IMR-90 (cell line): ENCODE measurements around the gene DCAKD. TPM values are rescaled to one million over a fixed set of nuclear protein-coding genes. Genes with fewer than 3 reads are reported as not detected.

Experiments
- ATAC-seq: fragments of 200-7000 bp; cut with Tn5 transposase; 2 replicates; pipeline ENCODE4 v1.9.1; 2020; ENCODE audit warnings: low read depth, mild to moderate bottlenecking, moderate library complexity
- BruUV-seq: library from RNA; stranded (reverse); fragments of 400-500 nt; replicated peaks from 2 replicates; lab custom pipeline; 2021; lab: Mats Ljungman, UMichigan
- CTCF ChIA-PET: fragments of 300-600 bp; formaldehyde crosslinking; extraction: SDS; loops from one replicate; lab custom pipeline; 2021; ENCODE audit warnings: antibody characterized with exemption; lab: Yijun Ruan, JAX
- POLR2A ChIA-PET: fragments of 300-600 bp; sonication (Branson Sonifier 250); formaldehyde crosslinking; loops from one replicate; lab custom pipeline; 2022; ENCODE audit warnings: antibody characterized with exemption; ENCODE audit not compliant: unreplicated experiment; lab: Charles Lee
- DNase-seq: peaks from one replicate; pipeline ENCODE4 v3.0.0; 2013
- H2AFZ ChIP-seq: replicated peaks from 2 replicates; pipeline ENCODE3; 2013; ENCODE audit warnings: low read length, mild to moderate bottlenecking; ENCODE audit not compliant: poor library complexity
- H2AK5ac ChIP-seq: 2 replicates; pipeline ENCODE4 v1.6.1; 2013; ENCODE audit warnings: low read depth, low read length, inconsistent platforms
- H2AK9ac ChIP-seq: replicated peaks from 2 replicates; pipeline ENCODE3; 2013; ENCODE audit warnings: mild to moderate bottlenecking, low read depth, low read length, moderate library complexity; ENCODE audit not compliant: poor library complexity
- H2BK120ac ChIP-seq: 2 replicates; pipeline ENCODE4 v1.6.1; 2013; ENCODE audit warnings: low read depth, low read length, inconsistent platforms
- H2BK15ac ChIP-seq: 3 replicates; pipeline ENCODE4 v1.6.1; 2013; ENCODE audit warnings: low read depth, low read length, inconsistent platforms
- H2BK20ac ChIP-seq: 2 replicates; pipeline ENCODE4 v1.6.1; 2013; ENCODE audit warnings: low read depth, mild to moderate bottlenecking, inconsistent platforms, low read length, moderate library complexity
- H2BK5ac ChIP-seq: 2 replicates; pipeline ENCODE4 v1.6.1; 2013; ENCODE audit warnings: mild to moderate bottlenecking, low read depth, low read length, inconsistent platforms; ENCODE audit not compliant: poor library complexity, severe bottlenecking
- H3K14ac ChIP-seq: replicated peaks from 2 replicates; pipeline ENCODE4 v1.6.1; 2013; ENCODE audit warnings: low read depth, low read length, inconsistent platforms
- H3K18ac ChIP-seq: 2 replicates; pipeline ENCODE4 v1.6.1; 2013; ENCODE audit warnings: low read depth, low read length, control low read depth
- H3K23ac ChIP-seq: 2 replicates; pipeline ENCODE4 v1.6.1; 2013; ENCODE audit warnings: low read depth, low read length, inconsistent platforms
- H3K27ac ChIP-seq: 2 replicates; pipeline ENCODE4 v1.5.1; 2013; ENCODE audit warnings: mild to moderate bottlenecking, control low read depth, low read length; ENCODE audit not compliant: insufficient read depth
- H3K27me3 ChIP-seq: 2 replicates; pipeline ENCODE4 v1.6.1; 2013; ENCODE audit warnings: low read length; ENCODE audit not compliant: control insufficient read depth, insufficient read depth
- H3K36me3 ChIP-seq: 2 replicates; pipeline ENCODE4 v1.6.1; 2013; ENCODE audit warnings: low read length, mixed read lengths; ENCODE audit not compliant: control insufficient read depth, insufficient read depth
- H3K4ac ChIP-seq: 2 replicates; pipeline ENCODE4 v1.6.1; 2013; ENCODE audit warnings: low read depth, low read length, inconsistent platforms
- H3K4me1 ChIP-seq: 2 replicates; pipeline ENCODE4 v1.6.1; 2013; ENCODE audit warnings: low read length, mixed read lengths; ENCODE audit not compliant: control insufficient read depth, insufficient read depth
- H3K4me2 ChIP-seq: 2 replicates; pipeline ENCODE4 v1.6.1; 2013; ENCODE audit warnings: low read depth, mild to moderate bottlenecking, control low read depth, low read length, moderate library complexity
- H3K4me3 ChIP-seq: 2 replicates; pipeline ENCODE4 v1.5.1; 2013; ENCODE audit warnings: low read depth, mild to moderate bottlenecking, control low read depth, low read length, moderate library complexity; ENCODE audit not compliant: insufficient read depth
- H3K56ac ChIP-seq: 2 replicates; pipeline ENCODE4 v1.6.1; 2013; ENCODE audit warnings: low read length, inconsistent platforms; ENCODE audit not compliant: insufficient read depth; ENCODE audit errors: extremely low read depth
- H3K79me1 ChIP-seq, 2 experiments: 2 replicates each; pipeline ENCODE4 v1.6.1; 2013; ENCODE audit warnings: low read length in 2 of 2, inconsistent platforms in 1 of 2, low read depth in 1 of 2
- H3K9ac ChIP-seq: 2 replicates; pipeline ENCODE4 v1.6.1; 2013; ENCODE audit warnings: low read depth, low read length, control low read depth
- H3K9me1 ChIP-seq: 2 replicates; pipeline ENCODE4 v1.6.1; 2013; ENCODE audit warnings: low read length, inconsistent platforms; ENCODE audit not compliant: insufficient read depth
- H3K9me3 ChIP-seq: 2 replicates; pipeline ENCODE4 v1.6.1; 2013; ENCODE audit warnings: low read length; ENCODE audit not compliant: control insufficient read depth, insufficient read depth
- H4K20me1 ChIP-seq: 2 replicates; pipeline ENCODE4 v1.6.1; 2013; ENCODE audit warnings: low read length, inconsistent platforms; ENCODE audit not compliant: insufficient read depth
- H4K5ac ChIP-seq: 2 replicates; pipeline ENCODE4 v1.6.1; 2013; ENCODE audit warnings: mild to moderate bottlenecking, low read depth, low read length, control low read depth
- H4K8ac ChIP-seq, 2 experiments: 2 replicates each; pipeline ENCODE4 v1.6.1; 2013; ENCODE audit warnings: low read depth in 2 of 2, low read length in 2 of 2, control low read depth in 1 of 2, inconsistent platforms in 1 of 2
- H4K91ac ChIP-seq: 2 replicates; pipeline ENCODE4 v1.6.1; 2013; ENCODE audit warnings: low read depth, low read length, inconsistent platforms; ENCODE audit not compliant: insufficient read depth
- BHLHE40 ChIP-seq: fragments of 150-350 bp; IDR thresholded peaks from 2 replicates; pipeline ENCODE4 v1.6.1; 2016; ENCODE audit warnings: mild to moderate bottlenecking, low read depth, low read length
- CHD1 ChIP-seq: IDR thresholded peaks from 2 replicates; pipeline ENCODE4 v1.6.1; 2012; ENCODE audit warnings: low read depth, low read length, improper control_type of control experiment
- CTCF ChIP-seq: conservative IDR thresholded peaks from 2 replicates; pipeline ENCODE4 v1.5.1; 2012; ENCODE audit warnings: mild to moderate bottlenecking, low read depth, low read length, improper control_type of control experiment
- FOS ChIP-seq: fragments of 150-350 bp; IDR thresholded peaks from 2 replicates; pipeline ENCODE4 v1.6.1; 2016; ENCODE audit warnings: low read depth, low read length
- MAFK ChIP-seq: IDR thresholded peaks from 2 replicates; pipeline ENCODE4 v1.6.1; 2012; ENCODE audit warnings: low read depth, low read length, improper control_type of control experiment
- MXI1 ChIP-seq: IDR thresholded peaks from 2 replicates; pipeline ENCODE4 v1.6.1; 2012; ENCODE audit warnings: low read depth, mild to moderate bottlenecking, low read length, moderate library complexity, borderline replicate concordance
- RAD21 ChIP-seq: IDR thresholded peaks from 2 replicates; pipeline ENCODE4 v1.6.1; 2012; ENCODE audit warnings: low read length, improper control_type of control experiment
- RCOR1 ChIP-seq: IDR thresholded peaks from 2 replicates; pipeline ENCODE4 v1.6.1; 2012; ENCODE audit warnings: mild to moderate bottlenecking, low read length, improper control_type of control experiment; ENCODE audit not compliant: insufficient replicate concordance
- RFX5 ChIP-seq: IDR thresholded peaks from 2 replicates; pipeline ENCODE4 v1.8.0; 2012; ENCODE audit warnings: low read depth, mild to moderate bottlenecking, low read length, moderate library complexity
- WGBS, 2 experiments: methylation state at CpG; one replicate each; pipeline versions ENCODE4 v1.1.5 to v1.1.7; 2013; ENCODE audit warnings: missing lambda C conversion rate in 2 of 2; ENCODE audit not compliant: insufficient read length in 1 of 2; ENCODE audit errors: extremely low coverage in 2 of 2; 5-methylcytosine and 5-hydroxymethylcytosine counted together
- dilution Hi-C: fragments of 300-500 bp; cut with HindIII; formaldehyde crosslinking; loops from one replicate; pipeline ENCODE4 v1.14.3; 2018; ENCODE audit warnings: low sequenced_read_pairs; ENCODE audit not compliant: unreplicated experiment
- in situ Hi-C: fragments of 300-500 bp; cut with MboI; formaldehyde crosslinking; loops from 3 replicates; pipeline ENCODE4 v1.14.3; 2019; ENCODE audit warnings: low sequenced_read_pairs, inconsistent platforms, mixed read lengths
- intact Hi-C: fragments of 100-400 bp; cut with micrococcal nuclease; formaldehyde crosslinking; loops from 2 replicates; pipeline ENCODE4 v1.10.0; 2022
- polyA plus RNA-seq, 3 experiments: library from polyadenylated mRNA; depleted of rRNA; stranded (reverse); fragments of >200 nt; gene quantifications; 2 replicates each; pipeline ENCODE4 v1.2.3, GENCODE V29; 2012; ENCODE audit warnings: low replicate concordance in 1 of 3
- total RNA-seq: library from RNA; depleted of rRNA; stranded (reverse); fragments of >200 nt; gene quantifications from 2 replicates; pipeline ENCODE4 v1.2.3, GENCODE V29; 2012
- TF ChIP-seq, protein P1 (sequence below): fragments of 150-350 bp; IDR thresholded peaks from 2 replicates; pipeline ENCODE4 v1.6.1; 2016; ENCODE audit warnings: low read depth, mild to moderate bottlenecking, low read length, moderate library complexity, borderline replicate concordance

The DCAKD gene
- total and polyA plus RNA-seq, 2 of the 4 experiments (the other 2 are of a cell fraction): 31.3 to 47.9 TPM

DNA sequence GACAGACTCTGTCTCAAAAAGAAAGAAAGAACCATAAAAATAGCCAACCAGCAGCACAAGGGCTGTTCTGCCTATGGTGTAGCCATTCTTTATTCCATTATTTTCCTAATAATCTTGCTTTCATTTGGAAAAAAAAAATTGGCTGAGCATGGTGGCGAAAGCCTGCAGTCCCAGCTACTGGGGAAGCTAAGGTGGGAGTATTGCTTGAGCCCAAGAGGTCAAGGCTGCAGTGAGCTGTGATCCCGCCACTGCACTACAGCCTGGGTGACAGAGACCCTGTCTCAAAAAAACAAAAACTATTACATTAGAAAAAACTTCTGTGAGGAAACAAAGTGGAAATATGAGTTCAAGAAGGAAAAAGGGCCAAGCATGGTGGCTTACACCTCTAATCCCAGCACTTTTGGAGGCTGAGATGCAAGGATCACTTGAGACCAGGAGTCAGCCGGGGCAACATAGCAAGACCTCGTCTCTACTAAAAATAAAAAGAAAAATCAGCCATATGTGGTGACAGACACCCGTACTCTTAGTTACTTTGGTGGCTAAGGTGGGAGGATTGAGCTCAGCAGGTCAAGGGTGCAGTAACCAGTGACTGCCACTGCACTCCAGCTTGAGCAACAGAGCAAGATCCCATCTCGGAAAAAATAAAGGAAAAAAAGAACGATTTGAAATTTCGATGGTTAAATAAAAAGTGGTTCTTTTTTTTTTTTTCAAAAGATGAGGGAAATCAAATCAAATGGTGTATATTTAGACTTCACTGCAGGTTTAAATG, 2.5 kb downstream of the DCAKD start:
- Histone ChIP-seq H3K27me3 (no peaks in the 10 kb centered on the region), H2AK9ac (peak overlapping the region; percentile 37), H2BK20ac (no peak overlapping the region), H3K9me1 (peaks cover 18% of the 10 kb centered on the region), H2AK5ac (0 out of 2 replicates have a peak overlapping the region, but pooled peaks have one; percentile 52), H3K79me1 (peaks cover 36 to 70% of the 10 kb centered on the region in 2 experiments), H3K4me2 (no peak overlapping the region), H2BK120ac (no peak overlapping the region), H3K56ac (no peak overlapping the region), H3K36me3 (0 out of 2 replicates have a peak, but pooled peaks cover 2% of the 10 kb centered on the region), H3K18ac (no peak overlapping the region), H4K91ac (no peak overlapping the region; the same call in 1 of the 2 replicates), H2AFZ (no peak overlapping the region), H4K20me1 (peaks cover 3% of the 10 kb centered on the region), H2BK5ac (no peak overlapping the region), H3K27ac (no peak overlapping the region), H3K4ac (0 out of 2 replicates have a peak overlapping the region, but pooled peaks have one; percentile 12), H4K5ac (no peak overlapping the region), H4K8ac (no peak overlapping the region), H3K23ac (no peak overlapping the region), H3K9ac (no peak overlapping the region), H3K14ac (no peak overlapping the region; the same call in 1 of the 2 replicates), H2BK15ac (no peak overlapping the region), H3K4me1 (peaks cover 8% of the 10 kb centered on the region), H3K4me3 (no peak overlapping the region), H3K9me3 (no peaks in the 10 kb centered on the region)
- BruUV-seq: no TSS peak
- 100% methylated on average over 2 of the region's 8 CpGs; no CpG with 5 or more reads in 1 of the 2 experiments for WGBS, 2 experiments
- ChIA-PET POLR2A (interaction anchor here (0.6 to 3.6 kb wide), 3 partner anchors 12 to 87 kb away, joined by 3 to 19 read pairs (median 8); partner anchors contain the start of genes ACBD4 and NMT1), CTCF (interaction anchor here (0.7 to 1.5 kb wide), 4 partner anchors 19 to 93 kb away, joined by 3 to 4 read pairs (median 4); no protein-coding TSS in a partner anchor)
- DNase-seq (no peak), ATAC-seq (no peak)
- in situ Hi-C loops (no loop called here), intact Hi-C loops (no loop called here), dilution Hi-C loops (no loop called here)
- TF ChIP-seq CHD1 (no peak), RCOR1 (no peak), MXI1 (no peak), RFX5 (no peak), CTCF (no peak), MAFK (no peak), RAD21 (no peak), BHLHE40 (no peak), FOS (no peak)
- TF ChIP-seq, protein P1, sequence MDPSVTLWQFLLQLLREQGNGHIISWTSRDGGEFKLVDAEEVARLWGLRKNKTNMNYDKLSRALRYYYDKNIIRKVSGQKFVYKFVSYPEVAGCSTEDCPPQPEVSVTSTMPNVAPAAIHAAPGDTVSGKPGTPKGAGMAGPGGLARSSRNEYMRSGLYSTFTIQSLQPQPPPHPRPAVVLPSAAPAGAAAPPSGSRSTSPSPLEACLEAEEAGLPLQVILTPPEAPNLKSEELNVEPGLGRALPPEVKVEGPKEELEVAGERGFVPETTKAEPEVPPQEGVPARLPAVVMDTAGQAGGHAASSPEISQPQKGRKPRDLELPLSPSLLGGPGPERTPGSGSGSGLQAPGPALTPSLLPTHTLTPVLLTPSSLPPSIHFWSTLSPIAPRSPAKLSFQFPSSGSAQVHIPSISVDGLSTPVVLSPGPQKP: no peak
